ENCODE results near the gene GRIA3. TPM values are rescaled to one million over a fixed set of nuclear protein-coding genes. Genes with fewer than 3 reads are reported as not detected.

GRIA3 gene
- polyA plus RNA-seq, 1 of the 3 experiments (the other 2 are of a cell fraction): 0.15 TPM

- ChIA-PET CTCF (interaction anchor here (0.9 to 1.6 kb wide), 2 partner anchors 12 to 493 kb away, joined by 3 to 4 read pairs; no protein-coding TSS in a partner anchor), POLR2A (no interaction called here)
- Histone ChIP-seq H3K79me2 (ENCODE audit: insufficient read depth) (no peaks in the 10 kb centered on the region), H3K27me3 (ENCODE audit: insufficient read depth) (no peaks in the 10 kb centered on the region), H3K36me3 (replicated peaks in 1 of 2; ENCODE audit: control insufficient read depth in 1 of 2, insufficient read depth in 2 of 2, low read length in 1 of 2) (no peaks in the 10 kb centered on the region), H3F3A (replicated peaks; ENCODE audit: insufficient read depth) (no peaks in the 10 kb centered on the region), H3K4me3 (ENCODE audit: low read depth in 2 of 2, low read length in 1 of 2) (no peak overlapping the region), H3K9me3 (no peaks in the 10 kb centered on the region; the same call in 1 of the 2 replicates), H3K27ac (ENCODE audit: low read depth in 2 of 2, low read length in 1 of 2) (no peak overlapping the region), H3K9me2 (no peaks in the 10 kb centered on the region), H3K4me2 (no peak overlapping the region), H4K20me1 (ENCODE audit: insufficient read depth) (no peaks in the 10 kb centered on the region), H2AFZ (ENCODE audit: low read depth) (no peak overlapping the region), H3K4me1 (ENCODE audit: control insufficient read depth in 1 of 2, insufficient read depth in 2 of 2, low read depth in 1 of 2, low read length in 1 of 2) (no peaks in the 10 kb centered on the region), H3K9ac (no peak overlapping the region)
- no peak for DNase-seq
- WGBS (ENCODE audit: low lambda C conversion rate): 7% methylated on average over 6 of the region's 6 CpGs
- TF ChIP-seq ZBTB33 (IDR thresholded peaks at IDR 0.05; ENCODE audit: borderline replicate concordance, low read depth) (no peak), FOXM1 (IDR thresholded peaks at IDR 0.05; ENCODE audit: low read depth) (no peak), USF2 (IDR thresholded peaks at IDR 0.05; ENCODE audit: borderline replicate concordance, low read depth, low read length) (no peak), REST (IDR thresholded peaks at IDR 0.05; ENCODE audit: low read depth, low read length) (no peak), GABPA (IDR thresholded peaks at IDR 0.05; ENCODE audit: low read depth) (no peak), RCOR1 (IDR thresholded peaks at IDR 0.05; ENCODE audit: low read length) (no peak), RAD21 (IDR thresholded peaks at IDR 0.05; ENCODE audit: low read length) (no peak), YY1 (IDR thresholded peaks at IDR 0.05; ENCODE audit: low read depth) (no peak), TAF1 (IDR thresholded peaks at IDR 0.05; ENCODE audit: borderline replicate concordance, low read depth, low read length) (no peak), NRF1 (IDR thresholded peaks at IDR 0.05; ENCODE audit: low read depth, low read length) (no peak), TEAD4 (IDR thresholded peaks at IDR 0.05; ENCODE audit: borderline replicate concordance, insufficient read depth) (no peak), USF1 (IDR thresholded peaks at IDR 0.05; ENCODE audit: borderline replicate concordance, low read depth) (no peak), ELF1 (IDR thresholded peaks at IDR 0.05) (no peak), FOSL2 (IDR thresholded peaks at IDR 0.05; ENCODE audit: borderline replicate concordance, low read depth) (no peak), MXI1 (IDR thresholded peaks at IDR 0.05; ENCODE audit: low read depth, low read length) (no peak), EZH2phosphoT487 (IDR thresholded peaks at IDR 0.05; ENCODE audit: borderline replicate concordance, low read depth) (no peak), SMC3 (IDR thresholded peaks at IDR 0.05; ENCODE audit: low read depth, low read length) (no peak), IRF3 (IDR thresholded peaks at IDR 0.05; ENCODE audit: low read depth, low read length) (no peak), CHD2 (IDR thresholded peaks at IDR 0.05; ENCODE audit: low read length, partially characterized antibody) (no peak)
These were observed 329.7 kb downstream of the GRIA3 start for GRCh38 chrX:123513585-123514278.
